ENCODE measurements around the gene TMPRSS6.

DNA sequence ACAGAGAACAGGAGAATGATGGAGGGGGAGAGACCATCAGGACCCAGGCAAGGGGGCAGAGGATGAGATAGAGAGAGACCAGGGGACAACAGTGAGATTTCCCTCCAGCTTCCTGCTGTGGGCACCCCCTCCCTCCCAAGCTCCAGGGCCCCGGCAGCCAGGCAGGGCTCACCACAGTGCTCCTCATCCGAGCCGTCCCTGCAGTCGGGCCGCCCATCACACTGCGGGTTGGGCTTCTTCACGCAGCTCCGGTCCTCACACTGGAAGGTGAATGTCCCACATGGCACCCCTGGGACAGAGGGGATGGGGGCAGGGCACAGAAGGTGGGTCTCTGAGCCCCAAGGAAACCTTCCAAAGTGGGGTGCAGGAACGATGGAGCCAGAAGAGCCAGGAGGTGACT, 38.8 kb downstream of the TMPRSS6 start:
- TF ChIP-seq, protein P1, sequence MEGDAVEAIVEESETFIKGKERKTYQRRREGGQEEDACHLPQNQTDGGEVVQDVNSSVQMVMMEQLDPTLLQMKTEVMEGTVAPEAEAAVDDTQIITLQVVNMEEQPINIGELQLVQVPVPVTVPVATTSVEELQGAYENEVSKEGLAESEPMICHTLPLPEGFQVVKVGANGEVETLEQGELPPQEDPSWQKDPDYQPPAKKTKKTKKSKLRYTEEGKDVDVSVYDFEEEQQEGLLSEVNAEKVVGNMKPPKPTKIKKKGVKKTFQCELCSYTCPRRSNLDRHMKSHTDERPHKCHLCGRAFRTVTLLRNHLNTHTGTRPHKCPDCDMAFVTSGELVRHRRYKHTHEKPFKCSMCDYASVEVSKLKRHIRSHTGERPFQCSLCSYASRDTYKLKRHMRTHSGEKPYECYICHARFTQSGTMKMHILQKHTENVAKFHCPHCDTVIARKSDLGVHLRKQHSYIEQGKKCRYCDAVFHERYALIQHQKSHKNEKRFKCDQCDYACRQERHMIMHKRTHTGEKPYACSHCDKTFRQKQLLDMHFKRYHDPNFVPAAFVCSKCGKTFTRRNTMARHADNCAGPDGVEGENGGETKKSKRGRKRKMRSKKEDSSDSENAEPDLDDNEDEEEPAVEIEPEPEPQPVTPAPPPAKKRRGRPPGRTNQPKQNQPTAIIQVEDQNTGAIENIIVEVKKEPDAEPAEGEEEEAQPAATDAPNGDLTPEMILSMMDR (IDR thresholded peaks at IDR 0.05), result no peak
- TF ChIP-seq POLR2AphosphoS5 (IDR thresholded peaks at IDR 0.05; ENCODE audit: insufficient read depth in 1 of 2, low read depth in 1 of 2), result no peak
- no peak for TF ChIP-seq POLR2A (IDR thresholded peaks at IDR 0.05)
